Endodermal cell (in vitro differentiated cells): Measurements from ENCODE around the gene MYH4. TPM values are rescaled to one million over a fixed set of nuclear protein-coding genes. Genes with fewer than 3 reads are reported as not detected.

Experiments used
- DNase-seq: peaks from one replicate; pipeline ENCODE4 v3.0.0-alpha.2; 2017
- H3K27ac ChIP-seq: 2 replicates; pipeline ENCODE4 v1.5.1; 2013; ENCODE audit warnings: mild to moderate bottlenecking, low read depth, low read length, moderate library complexity
- H3K27me3 ChIP-seq: 2 replicates; pipeline ENCODE4 v1.6.1; 2013; ENCODE audit warnings: mild to moderate bottlenecking, low read length, moderate library complexity; ENCODE audit not compliant: insufficient read depth, control insufficient read depth, poor library complexity, severe bottlenecking
- H3K36me3 ChIP-seq: 2 replicates; pipeline ENCODE4 v1.7.0; 2013; ENCODE audit warnings: mild to moderate bottlenecking, low read length, moderate library complexity; ENCODE audit not compliant: control insufficient read depth, insufficient read depth
- H3K4me1 ChIP-seq: one replicate; pipeline ENCODE4 v1.7.0; 2013; ENCODE audit warnings: low read length; ENCODE audit not compliant: control insufficient read depth, insufficient read depth
- H3K4me3 ChIP-seq: 2 replicates; pipeline ENCODE4 v1.5.1; 2013; ENCODE audit warnings: mild to moderate bottlenecking, low read length, moderate library complexity
- H3K9ac ChIP-seq: 2 replicates; pipeline ENCODE4 v1.6.1; 2013; ENCODE audit warnings: mild to moderate bottlenecking, low read length, moderate library complexity; ENCODE audit not compliant: poor library complexity, severe bottlenecking; ENCODE audit errors: extremely low read depth
- H3K9me3 ChIP-seq: 2 replicates; pipeline ENCODE4 v1.6.1; 2013; ENCODE audit warnings: mild to moderate bottlenecking, low read length, moderate library complexity; ENCODE audit not compliant: control insufficient read depth
- H3K27ac Mint-ChIP-seq: 2 replicates; pipeline ENCODE4 v1.8.0; 2020; ENCODE audit warnings: mixed read lengths
- H3K27me3 Mint-ChIP-seq: 2 replicates; pipeline ENCODE4 v1.8.0; 2021; ENCODE audit warnings: mild to moderate bottlenecking, mixed read lengths; ENCODE audit not compliant: insufficient read depth
- H3K36me3 Mint-ChIP-seq: 2 replicates; pipeline ENCODE4 v1.8.0; 2020; ENCODE audit warnings: low read depth, mixed read lengths
- H3K4me1 Mint-ChIP-seq: 2 replicates; pipeline ENCODE4 v1.8.0; 2020; ENCODE audit warnings: mixed read lengths
- H3K4me3 Mint-ChIP-seq: 2 replicates; pipeline ENCODE4 v1.8.0; 2020; ENCODE audit warnings: mild to moderate bottlenecking, moderate library complexity, mixed read lengths
- H3K9me3 Mint-ChIP-seq: 2 replicates; pipeline ENCODE4 v1.8.0; 2020; ENCODE audit warnings: mild to moderate bottlenecking, mixed read lengths
- CTCF ChIP-seq: fragments of 200-600 bp; sonication (generic); conservative IDR thresholded peaks from 2 replicates; pipeline ENCODE4 v1.5.0; 2021; ENCODE audit warnings: antibody characterized with exemption, mild to moderate bottlenecking
- WGBS, 2 experiments: methylation state at CpG; one replicate each; pipeline versions ENCODE4 v1.1.5 to v1.1.7; 2013; ENCODE audit warnings: missing lambda C conversion rate in 2 of 2, mixed read lengths in 1 of 2; ENCODE audit not compliant: insufficient coverage in 1 of 2, insufficient read length in 1 of 2; 5-methylcytosine and 5-hydroxymethylcytosine counted together
- total RNA-seq, 2 donors: library from RNA; stranded (reverse); fragmentation: NEBNext Ultra II Directional in 1 of 2; extraction: Animal tissue kit (Norgen Biotek cat#: 25700) in 1 of 2; gene quantifications; 2 replicates in 1 of 2; 3 replicates in 1 of 2; pipeline ENCODE4 v1.2.1, GENCODE V29; 2021

MYH4 gene
- total RNA-seq, 2 donors from 2014 or later: not detected

DNA sequence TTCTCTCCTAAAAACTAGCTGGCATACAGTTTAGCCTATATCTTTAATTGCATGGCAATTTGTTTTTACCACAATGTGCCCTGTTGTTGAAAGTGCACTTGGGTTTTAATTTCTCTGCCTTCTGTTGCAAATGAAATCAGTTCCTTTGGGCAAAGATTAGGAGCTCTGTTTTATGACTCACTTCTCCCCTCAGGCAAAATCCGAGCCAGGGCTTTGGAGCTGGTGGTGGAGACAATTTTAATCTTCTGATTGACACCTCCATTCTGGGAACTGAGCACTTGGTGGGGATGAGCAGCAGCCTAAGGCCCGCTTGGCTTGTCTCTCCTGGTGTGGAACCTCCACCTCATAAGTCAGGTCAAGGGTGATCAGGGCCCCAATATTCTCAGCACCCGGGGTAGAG is 34.3 kb downstream of the MYH4 start:
- Histone ChIP-seq H3K27ac (no peak overlapping the region), H3K36me3 (no peaks in the 10 kb centered on the region), H3K4me1 (no peaks in the 10 kb centered on the region), H3K27me3 (no peaks in the 10 kb centered on the region), H3K9me3 (no peaks in the 10 kb centered on the region), H3K4me3 (no peak overlapping the region), H3K9ac (no peak overlapping the region)
- no peak overlapping the region for H3K4me3 Mint-ChIP-seq
- DNase-seq: no peak
- H3K36me3 Mint-ChIP-seq: no peaks in the 10 kb centered on the region
- TF ChIP-seq CTCF: no peak
- H3K4me1 Mint-ChIP-seq: no peaks in the 10 kb centered on the region
- no peak overlapping the region for H3K27ac Mint-ChIP-seq
- H3K27me3 Mint-ChIP-seq: peaks cover 2% of the 10 kb centered on the region
- H3K9me3 Mint-ChIP-seq: peaks cover 3% of the 10 kb centered on the region
- WGBS, 2 experiments: 85 to 86% methylated on average over 3 of the region's 3 CpGs

DNA sequence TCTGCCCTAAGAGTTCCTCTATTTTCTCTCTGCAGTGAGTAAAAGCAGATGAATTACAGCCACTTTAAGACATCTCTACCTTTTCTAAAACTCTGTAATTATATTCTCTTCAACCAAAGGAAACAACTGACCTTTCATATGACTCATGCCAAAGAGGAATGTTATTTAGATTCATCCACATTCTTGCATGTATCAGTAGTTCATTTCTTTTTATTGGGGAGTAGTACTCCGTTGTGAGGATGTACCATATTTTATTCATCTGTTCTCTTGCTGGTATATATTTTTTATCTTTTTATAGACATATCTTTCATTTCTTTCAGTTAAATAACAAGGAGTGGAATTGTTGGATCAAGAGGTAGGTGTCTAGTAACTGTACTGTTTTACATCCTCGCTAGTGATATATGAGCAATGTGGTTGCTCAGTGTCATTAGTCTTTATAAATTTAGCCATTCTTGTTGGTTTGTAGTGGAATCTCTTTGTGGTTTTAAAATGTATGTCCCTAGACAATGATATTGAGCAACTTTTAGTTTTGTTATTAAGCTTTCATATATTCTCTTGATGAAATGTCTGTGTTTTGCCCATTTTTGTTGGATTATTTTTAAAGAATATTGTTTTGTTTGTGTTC is 39.8 kb downstream of the MYH4 start:
- Mint-ChIP-seq H3K27me3 (peaks cover 2% of the 10 kb centered on the region), H3K27ac (no peak overlapping the region), H3K9me3 (peaks cover 3% of the 10 kb centered on the region), H3K36me3 (no peaks in the 10 kb centered on the region), H3K4me3 (no peak overlapping the region), H3K4me1 (no peaks in the 10 kb centered on the region)
- no peak for DNase-seq
- H3K9ac ChIP-seq: no peak overlapping the region
- 86 to 100% methylated on average over 1 of the region's 2 CpGs for WGBS, 2 experiments
- no peak overlapping the region for H3K4me3 ChIP-seq
- H3K27ac ChIP-seq: no peak overlapping the region
- H3K9me3 ChIP-seq: no peaks in the 10 kb centered on the region
- no peaks in the 10 kb centered on the region for H3K27me3 ChIP-seq
- H3K36me3 ChIP-seq: no peaks in the 10 kb centered on the region
- TF ChIP-seq CTCF: no peak
- no peaks in the 10 kb centered on the region for H3K4me1 ChIP-seq

GRCh38 chr17:10428781-10429180 is 40.6 kb downstream of the MYH4 start:
- no peaks in the 10 kb centered on the region for H3K27me3 ChIP-seq
- H3K4me3 ChIP-seq: no peak overlapping the region
- H3K4me1 ChIP-seq: no peaks in the 10 kb centered on the region
- H3K36me3 Mint-ChIP-seq: no peaks in the 10 kb centered on the region
- H3K9ac ChIP-seq: no peak overlapping the region
- no peak overlapping the region for H3K27ac ChIP-seq
- no peak overlapping the region for H3K4me3 Mint-ChIP-seq
- no peak for TF ChIP-seq CTCF
- no peaks in the 10 kb centered on the region for H3K4me1 Mint-ChIP-seq
- H3K27me3 Mint-ChIP-seq: peaks cover 2% of the 10 kb centered on the region
- H3K36me3 ChIP-seq: no peaks in the 10 kb centered on the region
- H3K27ac Mint-ChIP-seq: no peak overlapping the region
- H3K9me3 ChIP-seq: no peaks in the 10 kb centered on the region
- peaks cover 3% of the 10 kb centered on the region for H3K9me3 Mint-ChIP-seq
- WGBS, 2 experiments: 97% methylated on average over 2 of the region's 2 CpGs; no CpG with 5 or more reads in 1 of the 2 experiments
- no peak for DNase-seq
